CD14-positive monocyte (primary cell): Measurements from ENCODE around the gene FHIT. TPM values are rescaled to one million over a fixed set of nuclear protein-coding genes. Genes with fewer than 3 reads are reported as not detected.

Experiments used
- DNase-seq, 3 donors: peaks; one replicate each; pipeline ENCODE4 v3.0.0-alpha.2; 2011 to 2022
- H2AFZ ChIP-seq: 2 replicates; pipeline ENCODE4 v1.6.0; 2012; ENCODE audit warnings: mild to moderate bottlenecking, low read depth, low read length, inconsistent platforms; ENCODE audit not compliant: insufficient read depth, poor library complexity, severe bottlenecking
- H3K27ac ChIP-seq, 2 donors: 1 replicate in 1 of 2; 2 replicates in 1 of 2; pipeline ENCODE4 v1.5.1; 2012 to 2013; ENCODE audit warnings: low read length in 2 of 2, control low read depth in 1 of 2, inconsistent platforms in 1 of 2, low read depth in 1 of 2, mild to moderate bottlenecking in 1 of 2
- H3K27me3 ChIP-seq, 2 donors: one replicate each; pipeline versions ENCODE4 v1.6.0 to v1.6.1; 2011 to 2013; ENCODE audit warnings: low read length in 2 of 2; ENCODE audit not compliant: control insufficient read depth in 2 of 2, insufficient read depth in 2 of 2
- H3K36me3 ChIP-seq, 2 donors: replicated peaks in 1 of 2; 1 replicate in 1 of 2; 2 replicates in 1 of 2; pipeline versions ENCODE4 v1.5.1 to v1.6.1; 2012 to 2013; ENCODE audit warnings: low read length in 2 of 2, control low read depth in 1 of 2, inconsistent platforms in 1 of 2, mild to moderate bottlenecking in 1 of 2; ENCODE audit not compliant: insufficient read depth in 2 of 2, control insufficient read depth in 1 of 2
- H3K4me1 ChIP-seq, 2 donors: 1 replicate in 1 of 2; 2 replicates in 1 of 2; pipeline versions ENCODE4 v1.5.1 to v1.6.1; 2012 to 2013; ENCODE audit warnings: low read length in 2 of 2, control low read depth in 1 of 2, inconsistent platforms in 1 of 2, mild to moderate bottlenecking in 1 of 2, moderate library complexity in 1 of 2; ENCODE audit not compliant: insufficient read depth in 2 of 2, control insufficient read depth in 1 of 2
- H3K4me2 ChIP-seq: replicated peaks from 2 replicates; pipeline ENCODE3; 2012; ENCODE audit warnings: low read length, moderate library complexity, mild to moderate bottlenecking; ENCODE audit not compliant: poor library complexity, severe bottlenecking; ENCODE audit errors: extremely low read depth
- H3K4me3 ChIP-seq, 3 experiments: fragments of 200-600 bp in 1 of 3; sonication (generic) in 1 of 3; replicated peaks in 1 of 3; 1 replicate in 2 of 3; 2 replicates in 1 of 3; pipeline ENCODE4 v1.5.1; 2011 to 2013; ENCODE audit warnings: low read length in 3 of 3, mild to moderate bottlenecking in 3 of 3, control low read depth in 2 of 3, low read depth in 2 of 3, inconsistent platforms in 1 of 3, moderate library complexity in 1 of 3
- H3K79me2 ChIP-seq: 2 replicates; pipeline ENCODE4 v1.6.0; 2012; ENCODE audit warnings: mild to moderate bottlenecking, control low read depth, inconsistent platforms, low read length, moderate library complexity; ENCODE audit not compliant: insufficient read depth
- H3K9ac ChIP-seq: 2 replicates; pipeline ENCODE4 v1.6.0; 2017; ENCODE audit warnings: low read length, mild to moderate bottlenecking; ENCODE audit not compliant: insufficient read depth, poor library complexity, severe bottlenecking
- H3K9me3 ChIP-seq, 2 donors: replicated peaks in 1 of 2; 1 replicate in 1 of 2; 2 replicates in 1 of 2; pipeline versions ENCODE4 v1.5.1 to v1.6.1; 2012 to 2013; ENCODE audit warnings: low read length in 2 of 2, control low read depth in 1 of 2; ENCODE audit not compliant: control insufficient read depth in 1 of 2, insufficient read depth in 1 of 2
- H4K20me1 ChIP-seq: 2 replicates; pipeline ENCODE4 v1.6.0; 2012; ENCODE audit warnings: mild to moderate bottlenecking, low read length, control low read depth, moderate library complexity; ENCODE audit not compliant: insufficient read depth
- H3K27ac Mint-ChIP-seq, 7 donors: one replicate each; pipeline ENCODE4 v1.8.0; 2020; ENCODE audit warnings: mild to moderate bottlenecking in 7 of 7, mixed read lengths in 7 of 7, moderate library complexity in 6 of 7, inconsistent platforms in 2 of 7
- H3K27me3 Mint-ChIP-seq, 3 donors: one replicate each; pipeline ENCODE4 v1.8.0; 2021 to 2022; ENCODE audit warnings: low read depth in 3 of 3, mild to moderate bottlenecking in 3 of 3, mixed read lengths in 3 of 3, moderate library complexity in 3 of 3, inconsistent platforms in 1 of 3
- H3K36me3 Mint-ChIP-seq, 2 donors: one replicate each; pipeline ENCODE4 v1.8.0; 2020; ENCODE audit warnings: mixed read lengths in 2 of 2, inconsistent platforms in 1 of 2, mild to moderate bottlenecking in 1 of 2
- H3K4me1 Mint-ChIP-seq: one replicate; pipeline ENCODE4 v1.8.0; 2020; ENCODE audit warnings: mild to moderate bottlenecking, mixed read lengths
- H3K4me3 Mint-ChIP-seq, 2 donors: one replicate each; pipeline ENCODE4 v1.8.0; 2020; ENCODE audit warnings: mild to moderate bottlenecking in 2 of 2, mixed read lengths in 2 of 2, moderate library complexity in 1 of 2
- H3K9me3 Mint-ChIP-seq, 7 donors: one replicate each; pipeline ENCODE4 v1.8.0; 2020 to 2022; ENCODE audit warnings: mixed read lengths in 7 of 7, mild to moderate bottlenecking in 6 of 7, moderate library complexity in 6 of 7, inconsistent platforms in 2 of 7
- CTCF ChIP-seq: fragments of 200-600 bp; IDR thresholded peaks from one replicate; pipeline ENCODE4 v1.8.0; 2022; ENCODE audit warnings: antibody characterized with exemption, mild to moderate bottlenecking
- WGBS: methylation state at CpG from one replicate; pipeline ENCODE4 v1.1.5; 2013; ENCODE audit warnings: missing lambda C conversion rate; ENCODE audit not compliant: insufficient coverage; 5-methylcytosine and 5-hydroxymethylcytosine counted together
- intact Hi-C, 2 donors: fragments of 100-400 bp; cut with micrococcal nuclease; formaldehyde crosslinking; loops; one replicate each; pipeline versions ENCODE4 v1.15.0 to v1.15.1; 2023
- polyA plus RNA-seq, 3 donors: library from polyadenylated mRNA; depleted of rRNA in 1 of 3; unstranded in 2 of 3; stranded (reverse) in 1 of 3; fragments of 300-500 nt in 2 of 3; fragments of >200 nt in 1 of 3; fragmentation: Illumina TruSeq in 2 of 3; gene quantifications; 1 replicate in 2 of 3; 2 replicates in 1 of 3; pipeline ENCODE4 v1.2.3, GENCODE V29; 2012 to 2021

The FHIT gene
- polyA plus RNA-seq, 3 donors, result 1.7 to 3.4 (median 3.2) TPM

GRCh38 chr3:61077551-61077950, 173.7 kb downstream of the FHIT start:
- no peak for DNase-seq
- whole genome bisulfite sequencing, result no CpG with 5 or more reads among the region's 1 CpG
- no peaks in the 10 kb centered on the region for H3K36me3 Mint-ChIP-seq

GRCh38 chr3:61074783-61075182, 176.5 kb downstream of the FHIT start:
- no peaks in the 10 kb centered on the region for H3K4me1 ChIP-seq
- no peaks in the 10 kb centered on the region for H3K9me3 ChIP-seq
- no peak overlapping the region for H3K27ac Mint-ChIP-seq
- no peaks in the 10 kb centered on the region for H3K27me3 Mint-ChIP-seq
- DNase-seq, result no peak
- WGBS, result 84% methylated on average over 3 of the region's 3 CpGs
- no peak overlapping the region for H3K4me2 ChIP-seq
- no peak overlapping the region for H3K9ac ChIP-seq
- intact Hi-C loops, result no loop called here
- TF ChIP-seq CTCF, result no peak
- H3K4me3 Mint-ChIP-seq, result no peak overlapping the region
- no peaks in the 10 kb centered on the region for H3K36me3 Mint-ChIP-seq
- no peaks in the 10 kb centered on the region for H3K27me3 ChIP-seq
- no peaks in the 10 kb centered on the region for H3K79me2 ChIP-seq
- H3K9me3 Mint-ChIP-seq, result peaks cover 0 to 5% (median 0%) of the 10 kb centered on the region in 7 donors
- H3K36me3 ChIP-seq, result no peaks in the 10 kb centered on the region
- no peak overlapping the region for H2AFZ ChIP-seq
- no peak overlapping the region for H3K4me3 ChIP-seq
- H3K4me1 Mint-ChIP-seq, result no peaks in the 10 kb centered on the region
- no peaks in the 10 kb centered on the region for H4K20me1 ChIP-seq
- no peak overlapping the region for H3K27ac ChIP-seq

More at GRCh38 chr3:61077551-61077950, 173.7 kb downstream of the FHIT start:
- no peaks in the 10 kb centered on the region for H3K4me1 Mint-ChIP-seq
- Histone ChIP-seq H3K27ac (no peak overlapping the region), H3K4me3 (no peak overlapping the region), H3K9ac (no peak overlapping the region), H3K4me2 (no peak overlapping the region), H2AFZ (no peak overlapping the region), H3K36me3 (no peaks in the 10 kb centered on the region), H3K27me3 (no peaks in the 10 kb centered on the region), H3K79me2 (no peaks in the 10 kb centered on the region), H3K4me1 (no peaks in the 10 kb centered on the region), H3K9me3 (no peaks in the 10 kb centered on the region), H4K20me1 (no peaks in the 10 kb centered on the region)
- no peaks in the 10 kb centered on the region for H3K9me3 Mint-ChIP-seq
- no peak overlapping the region for H3K4me3 Mint-ChIP-seq
- no peak for TF ChIP-seq CTCF
- H3K27ac Mint-ChIP-seq, result no peak overlapping the region
- intact Hi-C loops, result no loop called here
- H3K27me3 Mint-ChIP-seq, result peaks cover 0 to 2% (median 0%) of the 10 kb centered on the region in 3 donors
